Endothelial cell of umbilical vein (primary cell): ENCODE results near the gene RAB1B. TPM values are rescaled to one million over a fixed set of nuclear protein-coding genes. Genes with fewer than 3 reads are reported as not detected.

ENCODE experiments used
- BruUV-seq: library from RNA; stranded (reverse); fragments of 400-500 nt; replicated peaks from 2 replicates; lab custom pipeline; 2021; lab: Mats Ljungman, UMichigan
- CTCF ChIA-PET: fragments of 300-600, 350-600 bp; sonication (Branson Sonifier 250); formaldehyde crosslinking; loops from one replicate; lab custom pipeline; 2021; ENCODE audit warnings: antibody characterized with exemption, inconsistent platforms; lab: Charles Lee
- POLR2A ChIA-PET: fragments of 300-600, 350-600 bp; sonication (Branson Sonifier 250); formaldehyde crosslinking; loops from one replicate; lab custom pipeline; 2021; ENCODE audit warnings: antibody characterized with exemption, inconsistent platforms; lab: Charles Lee
- DNase-seq: peaks from one replicate; pipeline ENCODE4 v3.0.0-alpha.2; 2011; ENCODE audit warnings: low read depth, low spot score
- FAIRE-seq: peaks from 2 replicates; lab custom pipeline; 2011; peaks lifted over from hg19 to GRCh38; lab: Jason Lieb, UNC
- H2AFZ ChIP-seq: 2 replicates; pipeline ENCODE4 v1.6.0; 2012; ENCODE audit warnings: low read depth, low read length, control low read depth, inconsistent platforms
- H3K27ac ChIP-seq: 2 replicates; pipeline ENCODE4 v1.5.1; 2011; ENCODE audit warnings: low read depth, mild to moderate bottlenecking, control low read depth, low read length, moderate library complexity; ENCODE audit not compliant: insufficient read depth
- H3K27me3 ChIP-seq, 2 experiments: 2 replicates each; pipeline versions ENCODE4 v1.6.0 to v1.6.1; 2011; ENCODE audit warnings: low read length in 2 of 2, mixed read lengths in 1 of 2; ENCODE audit not compliant: control insufficient read depth in 2 of 2, insufficient read depth in 2 of 2
- H3K36me3 ChIP-seq, 2 experiments: 2 replicates in 1 of 2; 3 replicates in 1 of 2; pipeline ENCODE4 v1.5.1; 2011; ENCODE audit warnings: low read length in 2 of 2, mild to moderate bottlenecking in 1 of 2, moderate library complexity in 1 of 2; ENCODE audit not compliant: control insufficient read depth in 2 of 2, insufficient read depth in 2 of 2; ENCODE audit errors: extremely low read depth in 1 of 2
- H3K4me1 ChIP-seq: 3 replicates; pipeline ENCODE4 v1.5.1; 2011; ENCODE audit warnings: mild to moderate bottlenecking, low read length; ENCODE audit not compliant: control insufficient read depth, insufficient read depth; ENCODE audit errors: extremely low read depth
- H3K4me2 ChIP-seq: 2 replicates; pipeline ENCODE4 v1.6.1; 2011; ENCODE audit warnings: low read length, control low read depth, mixed read lengths; ENCODE audit not compliant: insufficient read depth
- H3K4me3 ChIP-seq, 3 experiments: fragments of 200-600 bp in 1 of 3; sonication (generic), shearing (Covaris generic) in 1 of 3; replicated peaks in 1 of 3; 2 replicates each; pipeline ENCODE4 v1.5.1; 2011 to 2016; ENCODE audit warnings: control low read depth in 3 of 3, low read length in 3 of 3, mild to moderate bottlenecking in 2 of 3, inconsistent platforms in 1 of 3, low read depth in 1 of 3, moderate library complexity in 1 of 3; ENCODE audit not compliant: insufficient read depth in 1 of 3
- H3K79me2 ChIP-seq: 2 replicates; pipeline ENCODE4 v1.6.0; 2012; ENCODE audit warnings: low read length, inconsistent platforms; ENCODE audit not compliant: control insufficient read depth, insufficient read depth
- H3K9ac ChIP-seq: replicated peaks from 2 replicates; pipeline ENCODE3; 2011; ENCODE audit warnings: low read length, control low read depth; ENCODE audit not compliant: insufficient read depth; ENCODE audit errors: extremely low read depth
- H3K9me1 ChIP-seq: replicated peaks from 3 replicates; pipeline ENCODE4 v1.6.0; 2011; ENCODE audit warnings: mild to moderate bottlenecking, low read length; ENCODE audit not compliant: control insufficient read depth, insufficient read depth; ENCODE audit errors: extremely low read depth
- H3K9me3 ChIP-seq: replicated peaks from 2 replicates; pipeline ENCODE4 v1.5.1; 2012; ENCODE audit warnings: low read length, inconsistent platforms; ENCODE audit not compliant: control insufficient read depth, insufficient read depth
- H4K20me1 ChIP-seq: replicated peaks from 2 replicates; pipeline ENCODE3; 2011; ENCODE audit warnings: mild to moderate bottlenecking, low read length; ENCODE audit not compliant: control insufficient read depth, insufficient read depth; ENCODE audit errors: extremely low read depth
- CTCF ChIP-seq, 2 donors: IDR thresholded peaks; 1 replicate in 1 of 2; 2 replicates in 1 of 2; pipeline ENCODE4 v1.5.1; 2011; ENCODE audit warnings: low read length in 2 of 2, mild to moderate bottlenecking in 2 of 2, moderate library complexity in 2 of 2, control low read depth in 1 of 2, inconsistent platforms in 1 of 2, low read depth in 1 of 2; ENCODE audit not compliant: insufficient read depth in 1 of 2; ENCODE audit errors: extremely low read depth in 1 of 2
- EZH2 ChIP-seq: IDR thresholded peaks from 2 replicates; pipeline ENCODE4 v1.6.1; 2012; ENCODE audit warnings: borderline replicate concordance, low read depth, mild to moderate bottlenecking, moderate library complexity, low read length, inconsistent platforms; ENCODE audit not compliant: severe bottlenecking
- FOS ChIP-seq: IDR thresholded peaks from 2 replicates; pipeline ENCODE4 v1.6.1; 2011; ENCODE audit warnings: mild to moderate bottlenecking, low read length, moderate library complexity, borderline replicate concordance; ENCODE audit not compliant: insufficient read depth
- GATA2 ChIP-seq: IDR thresholded peaks from 2 replicates; pipeline ENCODE4 v1.7.0; 2011; ENCODE audit warnings: low read depth, mild to moderate bottlenecking, moderate library complexity, mixed read lengths, low read length; ENCODE audit not compliant: insufficient read length, insufficient read depth
- JUN ChIP-seq: IDR thresholded peaks from 2 replicates; pipeline ENCODE4 v1.6.1; 2011; ENCODE audit warnings: borderline replicate concordance, low read depth; ENCODE audit not compliant: insufficient read length, insufficient read depth
- MAX ChIP-seq: IDR thresholded peaks from 2 replicates; pipeline ENCODE4 v1.6.1; 2011; ENCODE audit not compliant: insufficient read depth, insufficient read length
- MYC ChIP-seq: IDR thresholded peaks from one replicate; pipeline ENCODE4 v1.6.1; 2011; ENCODE audit warnings: mild to moderate bottlenecking, low read depth, low read length
- POLR2A ChIP-seq: IDR thresholded peaks from 2 replicates; pipeline ENCODE4 v1.6.1; 2012; ENCODE audit warnings: low read depth, mild to moderate bottlenecking, control low read depth, low read length
- POLR2AphosphoS5 ChIP-seq: IDR thresholded peaks from 2 replicates; pipeline ENCODE4 v1.6.1; 2012; ENCODE audit warnings: low read depth, mild to moderate bottlenecking, control low read depth, low read length, moderate library complexity; ENCODE audit not compliant: insufficient read depth
- dilution Hi-C: fragments of 300-500 bp; cut with MboI; formaldehyde crosslinking; loops from one replicate; pipeline ENCODE4 v1.15.0; 2019; ENCODE audit warnings: low sequenced_read_pairs; ENCODE audit not compliant: extremely low pct_ligation_motif_present
- intact Hi-C: fragments of 100-400 bp; cut with micrococcal nuclease; formaldehyde crosslinking; loops from one replicate; pipeline ENCODE4 v1.10.0; 2022
- polyA plus RNA-seq, 4 experiments: library from polyadenylated mRNA; depleted of rRNA in 3 of 4; stranded (reverse) in 3 of 4; unstranded in 1 of 4; fragments of >200 nt; gene quantifications; 2 replicates each; pipeline versions ENCODE4 v1.2.1 to v1.2.3, GENCODE V29; 2011 to 2012; ENCODE audit warnings: missing spikeins in 1 of 4
- total RNA-seq: library from RNA; stranded (reverse); gene quantifications from 2 replicates; pipeline ENCODE4 v1.2.3, GENCODE V29; 2021

RAB1B gene
- total and polyA plus RNA-seq, 2 donors (not counting 3 experiments of a cell fraction or from before 2014, with no cell fraction given): 171 to 383 TPM

GRCh38 chr11:66275396-66275795, 7.0 kb downstream of the RAB1B start:
- dilution Hi-C loops (no loop called here), intact Hi-C loops (no loop called here)
- Histone ChIP-seq H3K4me1 (no peaks in the 10 kb centered on the region), H3K36me3 (peaks cover 14 to 40% of the 10 kb centered on the region in 2 experiments), H3K4me2 (no peak overlapping the region), H3K9ac (no peak overlapping the region), H2AFZ (no peak overlapping the region), H3K27me3 (peaks cover 0 to 4% of the 10 kb centered on the region in 2 experiments), H4K20me1 (no peaks in the 10 kb centered on the region), H3K79me2 (peaks cover 11% of the 10 kb centered on the region), H3K9me1 (no peaks in the 10 kb centered on the region), H3K27ac (no peak overlapping the region), H3K9me3 (no peaks in the 10 kb centered on the region), H3K4me3 (no peak overlapping the region)
- no peak for FAIRE-seq
- no TSS peak for BruUV-seq
- DNase-seq: no peak
- TF ChIP-seq GATA2 (no peak), JUN (no peak), MAX (no peak), POLR2AphosphoS5 (no peak), POLR2A (no peak), MYC (no peak), FOS (no peak), EZH2 (no peak), CTCF (IDR thresholded peaks at IDR 0.05; ENCODE audit: extremely low read depth in 1 of 2, insufficient read depth in 1 of 2, low read depth in 1 of 2, low read length in 2 of 2) (no peak)
- ChIA-PET POLR2A (no interaction called here), CTCF (no interaction called here)
